Mucosa of descending colon (tissue), 3 donors: ENCODE results near the gene APBA2. TPM values are rescaled to one million over a fixed set of nuclear protein-coding genes. Genes with fewer than 3 reads are reported as not detected.

ENCODE experiments used
- ATAC-seq: fragments of 200-7000 bp; cut with Tn5 transposase; one replicate; pipeline ENCODE4 v1.9.1; 2020; ENCODE audit warnings: mild to moderate bottlenecking, moderate library complexity
- DNase-seq, 3 donors: peaks; one replicate each; pipeline ENCODE4 v3.0.0-alpha.2; 2020
- H3K36me3 ChIP-seq: fragments of 200-600 bp; one replicate; pipeline ENCODE4 v1.8.0; 2021; ENCODE audit warnings: low read depth, mild to moderate bottlenecking
- H3K4me1 ChIP-seq: fragments of 200-600 bp; one replicate; pipeline ENCODE4 v1.8.0; 2021; ENCODE audit warnings: low read depth, mild to moderate bottlenecking
- H3K4me3 ChIP-seq: fragments of 200-600 bp; one replicate; pipeline ENCODE4 v1.8.0; 2021; ENCODE audit warnings: mild to moderate bottlenecking
- H3K9me3 ChIP-seq: fragments of 200-600 bp; one replicate; pipeline ENCODE4 v1.8.0; 2021; ENCODE audit warnings: mild to moderate bottlenecking
- intact Hi-C, 2 donors: fragments of 100-400 bp; cut with DNase I in 1 of 2; cut with micrococcal nuclease in 1 of 2; formaldehyde crosslinking; loops; one replicate each; pipeline versions ENCODE4 v1.11.0 to v1.11.1; 2022; cut with DNase I, micrococcal nuclease
- total RNA-seq, 3 donors: library from RNA; stranded (reverse); fragmentation: NEBNext Ultra II Directional in 2 of 3; extraction: Animal tissue kit (Norgen Biotek cat#: 25700) in 2 of 3; gene quantifications; one replicate each; pipeline versions ENCODE4 v1.2.1 to v1.2.4, GENCODE V29; 2021 to 2023
- TF ChIP-seq, protein P1 (sequence below): fragments of 200-600 bp; IDR thresholded peaks from one replicate; pipeline ENCODE4 v1.8.0; 2022; ENCODE audit warnings: antibody characterized with exemption, mild to moderate bottlenecking
- donor health status: DM: no; HTN: no; CAD: no; lungs with moderate emphysema.
- donor health status: DM: no; HTN: no; CAD: no.
- donor health status: DM: no; HTN: yes; CAD: no.

APBA2 gene
- total RNA-seq, 3 donors from 2014 or later = 0.69 to 2.0 (median 1.2) TPM

GRCh38 chr15:29008846-29009245 lies 123.1 kb downstream of the APBA2 start:
- H3K36me3 ChIP-seq = no peaks in the 10 kb centered on the region

GRCh38 chr15:29012097-29012496 lies 126.3 kb downstream of the APBA2 start:
- Histone ChIP-seq H3K4me3 (no peak overlapping the region), H3K9me3 (no peaks in the 10 kb centered on the region), H3K36me3 (no peaks in the 10 kb centered on the region), H3K4me1 (no peaks in the 10 kb centered on the region)
- DNase-seq (no peak), ATAC-seq (no peak)
- TF ChIP-seq, protein P1, sequence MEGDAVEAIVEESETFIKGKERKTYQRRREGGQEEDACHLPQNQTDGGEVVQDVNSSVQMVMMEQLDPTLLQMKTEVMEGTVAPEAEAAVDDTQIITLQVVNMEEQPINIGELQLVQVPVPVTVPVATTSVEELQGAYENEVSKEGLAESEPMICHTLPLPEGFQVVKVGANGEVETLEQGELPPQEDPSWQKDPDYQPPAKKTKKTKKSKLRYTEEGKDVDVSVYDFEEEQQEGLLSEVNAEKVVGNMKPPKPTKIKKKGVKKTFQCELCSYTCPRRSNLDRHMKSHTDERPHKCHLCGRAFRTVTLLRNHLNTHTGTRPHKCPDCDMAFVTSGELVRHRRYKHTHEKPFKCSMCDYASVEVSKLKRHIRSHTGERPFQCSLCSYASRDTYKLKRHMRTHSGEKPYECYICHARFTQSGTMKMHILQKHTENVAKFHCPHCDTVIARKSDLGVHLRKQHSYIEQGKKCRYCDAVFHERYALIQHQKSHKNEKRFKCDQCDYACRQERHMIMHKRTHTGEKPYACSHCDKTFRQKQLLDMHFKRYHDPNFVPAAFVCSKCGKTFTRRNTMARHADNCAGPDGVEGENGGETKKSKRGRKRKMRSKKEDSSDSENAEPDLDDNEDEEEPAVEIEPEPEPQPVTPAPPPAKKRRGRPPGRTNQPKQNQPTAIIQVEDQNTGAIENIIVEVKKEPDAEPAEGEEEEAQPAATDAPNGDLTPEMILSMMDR = no peak
- intact Hi-C loops = no loop called here

More at GRCh38 chr15:29008846-29009245, 123.1 kb downstream of the APBA2 start:
- DNase-seq = no peak
- ATAC-seq = no peak
- H3K4me3 ChIP-seq = no peak overlapping the region
- intact Hi-C loops = no loop called here
- TF ChIP-seq, protein P1 = no peak
- H3K4me1 ChIP-seq = no peaks in the 10 kb centered on the region
- no peaks in the 10 kb centered on the region for H3K9me3 ChIP-seq

GRCh38 chr15:29014493-29014892 lies 128.7 kb downstream of the APBA2 start:
- Histone ChIP-seq H3K9me3 (no peaks in the 10 kb centered on the region), H3K4me3 (no peak overlapping the region), H3K36me3 (no peaks in the 10 kb centered on the region), H3K4me1 (no peaks in the 10 kb centered on the region)
- TF ChIP-seq, protein P1 = no peak
- no peak for DNase-seq
- intact Hi-C loops = no loop called here
- no peak for ATAC-seq

- no peaks in the 10 kb centered on the region for H3K4me1 ChIP-seq
- no peak overlapping the region for H3K4me3 ChIP-seq
- no peaks in the 10 kb centered on the region for H3K9me3 ChIP-seq
- ATAC-seq (no peak), DNase-seq (no peak)
- intact Hi-C loops = no loop called here
- TF ChIP-seq, protein P1 = no peak
- no peaks in the 10 kb centered on the region for H3K36me3 ChIP-seq
Measured at GRCh38 chr15:29016518-29016917, 130.7 kb downstream of the APBA2 start.

- ATAC-seq (no peak), DNase-seq (no peak)
- no peak overlapping the region for H3K4me3 ChIP-seq
- TF ChIP-seq, protein P1 = no peak
- intact Hi-C loops = no loop called here
- no peaks in the 10 kb centered on the region for H3K9me3 ChIP-seq
- no peaks in the 10 kb centered on the region for H3K36me3 ChIP-seq
- no peaks in the 10 kb centered on the region for H3K4me1 ChIP-seq
Measured at GRCh38 chr15:29018120-29018805, 132.5 kb downstream of the APBA2 start.
